GM18505 (cell line): Measurements from ENCODE around the gene ENTPD1.
A peak's percentile ranks its signal among the peaks of the same experiment; 100 is the strongest.

ENCODE experiments used
- ATAC-seq: cut with Tn5 transposase; IDR thresholded peaks from one replicate; pipeline ENCODE4 v1.9.1; 2021; ENCODE audit not compliant: unreplicated experiment
- POLR2A ChIP-seq: IDR thresholded peaks from 4 replicates; pipeline ENCODE4 v1.6.1; 2011; ENCODE audit warnings: borderline replicate concordance; ENCODE audit not compliant: insufficient read depth, insufficient read length; ENCODE audit errors: extremely low read depth

Gene ENTPD1

GRCh38 chr10:95782318-95782717 is 26.4 kb downstream of the ENTPD1 start:
- no peak for ATAC-seq
- TF ChIP-seq POLR2A, result no peak

DNA sequence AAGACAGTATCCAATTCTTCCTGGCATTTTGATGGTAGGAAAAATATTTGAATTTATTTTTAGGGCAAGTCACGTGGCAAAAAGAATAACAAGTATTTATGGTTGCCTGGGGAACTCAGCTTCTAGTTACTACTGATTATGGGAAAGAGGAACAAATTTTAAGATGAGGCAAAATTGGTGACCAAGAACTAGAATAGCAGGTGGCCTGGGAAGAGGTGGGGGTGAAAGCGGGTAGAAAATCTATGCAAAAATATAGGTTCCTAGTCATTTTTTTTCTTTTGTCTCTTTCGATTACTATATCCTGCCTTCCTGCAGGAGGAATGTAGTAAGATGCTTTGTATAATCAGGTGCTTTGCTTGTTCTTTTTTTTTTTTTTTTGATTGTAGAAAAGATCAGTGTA is 27.8 kb downstream of the ENTPD1 start:
- ATAC-seq, result peak; percentile 64
- no peak for TF ChIP-seq POLR2A

DNA sequence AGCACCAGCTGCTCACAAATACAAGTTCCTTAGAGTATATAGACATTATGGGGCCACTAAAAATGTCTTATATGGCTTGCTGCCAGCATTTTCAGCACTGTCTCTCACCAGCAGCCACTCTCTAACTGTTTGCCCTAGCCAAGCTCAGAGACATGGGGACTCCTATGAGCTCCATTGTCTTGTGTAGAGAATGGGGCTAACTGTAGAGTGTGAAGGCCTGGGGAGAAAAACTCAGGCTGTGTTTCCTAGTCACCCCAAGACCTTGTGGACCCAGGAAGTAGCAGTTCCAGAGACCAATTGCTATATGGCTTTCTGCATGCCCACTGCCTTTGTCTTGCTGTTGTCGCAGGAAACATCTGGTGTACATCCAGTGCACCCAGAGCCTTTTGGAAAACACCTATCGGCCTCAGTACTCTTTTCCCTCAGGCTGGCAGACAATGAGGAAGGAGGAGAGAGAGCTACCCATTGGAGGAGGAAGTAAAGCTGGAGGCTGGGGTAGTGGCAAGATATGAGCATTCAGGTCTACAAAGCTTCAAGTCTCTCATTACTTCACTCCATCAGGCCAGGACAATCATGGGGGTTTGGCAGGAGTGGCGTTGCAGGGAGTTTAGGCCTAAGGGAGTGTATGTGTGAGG is 28.4 kb downstream of the ENTPD1 start:
- peak; percentile 26 for ATAC-seq
- TF ChIP-seq POLR2A, result no peak

- peak; percentile 31 for ATAC-seq
- no peak for TF ChIP-seq POLR2A
Measured at GRCh38 chr10:95785317-95785716, 29.4 kb downstream of the ENTPD1 start.

DNA sequence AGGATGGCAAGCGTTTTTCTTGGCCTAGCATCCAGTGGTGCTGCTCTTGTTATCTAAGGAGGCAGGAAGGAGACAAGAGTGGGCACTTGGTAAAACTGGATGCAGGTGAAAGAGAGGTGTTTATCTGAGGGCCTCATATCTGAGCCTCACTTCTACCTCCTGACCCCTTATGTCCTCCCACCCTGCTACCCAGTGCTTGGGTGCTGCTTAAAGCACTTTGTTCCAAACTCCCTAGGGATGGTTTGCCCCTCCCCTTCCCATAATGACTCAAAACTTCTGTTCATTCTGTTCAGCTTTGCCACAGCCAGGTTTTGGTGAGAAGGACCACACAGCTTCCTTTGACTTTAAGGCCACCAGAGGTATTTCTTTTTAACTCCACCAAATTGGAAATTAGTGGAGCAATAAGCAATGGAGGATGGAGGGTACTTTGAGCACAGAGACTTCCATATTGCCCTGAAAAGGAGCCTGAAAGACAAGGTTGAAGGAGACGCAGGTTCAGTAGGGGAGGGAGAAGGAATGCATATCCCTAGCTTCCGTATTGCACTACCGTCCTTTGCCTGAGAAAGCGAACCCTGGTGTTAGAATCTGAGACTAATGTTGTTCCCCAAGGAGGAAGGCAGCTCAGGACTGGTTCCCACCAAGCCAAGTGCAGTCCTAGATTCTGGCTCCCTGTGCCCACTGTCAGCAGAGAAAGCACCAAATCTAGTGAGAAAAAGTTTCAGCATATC is 30.1 kb downstream of the ENTPD1 start:
- TF ChIP-seq POLR2A, result no peak
- no peak for ATAC-seq

- peak; percentile 62 for TF ChIP-seq POLR2A
- ATAC-seq, result no peak
Measured at GRCh38 chr10:95787447-95787846, 31.5 kb downstream of the ENTPD1 start.

DNA sequence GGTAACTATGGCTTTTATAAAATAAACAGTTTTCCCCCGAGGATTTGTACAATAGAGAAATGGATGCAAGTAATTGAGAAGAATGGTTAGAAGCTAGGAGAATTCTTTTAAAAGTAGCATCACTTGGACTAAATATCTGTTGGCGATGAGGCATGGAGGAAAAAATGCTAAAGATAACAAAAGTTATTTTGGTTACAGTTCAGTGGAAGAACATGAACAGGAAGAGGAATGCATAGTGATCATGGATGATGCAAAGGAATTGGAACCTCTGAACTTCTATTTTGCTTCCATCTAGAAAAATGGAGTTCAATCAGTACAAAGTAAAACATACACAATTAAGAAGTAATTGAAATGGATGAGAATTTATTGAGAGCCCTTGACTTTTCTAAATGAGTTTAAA is 32.9 kb downstream of the ENTPD1 start:
- no peak for ATAC-seq
- TF ChIP-seq POLR2A, result no peak

GRCh38 chr10:95789902-95790301 is 33.9 kb downstream of the ENTPD1 start:
- no peak for ATAC-seq
- no peak for TF ChIP-seq POLR2A

GRCh38 chr10:95790982-95791381 is 35.0 kb downstream of the ENTPD1 start:
- no peak for TF ChIP-seq POLR2A
- peak; percentile 29 for ATAC-seq

DNA sequence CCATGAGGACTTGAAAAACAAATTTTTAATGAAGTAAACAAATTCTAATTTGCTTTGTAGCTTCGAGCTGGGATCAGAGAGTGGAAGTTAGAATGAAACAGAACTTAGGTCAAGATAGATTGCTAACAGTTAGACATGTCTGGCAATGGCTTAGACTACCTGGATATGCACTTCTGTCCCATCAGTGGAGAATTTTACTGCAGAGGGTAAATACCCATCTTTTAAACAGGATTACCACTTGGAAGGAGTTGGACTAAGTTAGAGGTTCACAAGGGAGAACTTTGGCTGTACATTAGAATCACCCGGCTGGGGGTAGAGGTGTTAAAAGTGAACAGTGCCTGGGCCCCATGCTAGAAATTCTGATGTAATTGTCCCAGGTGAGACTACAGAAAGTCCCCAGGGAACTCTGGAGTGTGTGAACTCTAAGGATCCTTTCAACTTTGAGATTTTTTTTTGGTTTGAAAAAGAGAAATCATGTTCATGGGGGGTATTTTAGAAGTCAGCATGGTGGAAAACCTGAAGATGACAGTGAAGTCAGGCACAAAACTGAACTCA is 35.5 kb downstream of the ENTPD1 start:
- TF ChIP-seq POLR2A, result no peak
- no peak for ATAC-seq

DNA sequence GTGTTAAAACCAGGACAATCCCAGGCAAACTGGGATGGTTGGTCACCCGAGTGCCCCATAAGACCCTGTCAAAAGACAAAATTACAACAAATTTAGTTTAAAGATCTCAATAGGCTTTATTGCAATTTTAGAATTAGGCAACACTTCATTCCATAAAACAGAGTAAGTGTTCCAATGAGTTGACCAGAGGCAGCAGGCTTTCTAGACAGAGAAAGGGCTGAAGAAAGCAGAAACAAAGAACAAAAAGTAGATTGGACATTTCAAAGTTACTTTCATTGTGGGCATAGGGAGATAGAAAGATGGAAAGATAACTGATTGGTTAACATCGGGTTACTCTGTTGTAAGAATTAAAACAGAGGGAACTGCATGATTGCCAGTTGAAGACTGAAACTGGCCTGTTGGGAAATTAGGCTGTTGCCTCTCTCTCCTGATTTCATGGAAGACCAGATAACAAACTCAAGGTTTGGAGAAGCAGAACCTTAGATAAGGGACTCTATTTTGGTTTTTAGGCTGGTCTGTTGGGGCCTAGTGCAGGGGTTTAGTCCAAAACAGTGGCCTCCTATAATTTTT is 36.3 kb downstream of the ENTPD1 start:
- TF ChIP-seq POLR2A, result peak; percentile 42

DNA sequence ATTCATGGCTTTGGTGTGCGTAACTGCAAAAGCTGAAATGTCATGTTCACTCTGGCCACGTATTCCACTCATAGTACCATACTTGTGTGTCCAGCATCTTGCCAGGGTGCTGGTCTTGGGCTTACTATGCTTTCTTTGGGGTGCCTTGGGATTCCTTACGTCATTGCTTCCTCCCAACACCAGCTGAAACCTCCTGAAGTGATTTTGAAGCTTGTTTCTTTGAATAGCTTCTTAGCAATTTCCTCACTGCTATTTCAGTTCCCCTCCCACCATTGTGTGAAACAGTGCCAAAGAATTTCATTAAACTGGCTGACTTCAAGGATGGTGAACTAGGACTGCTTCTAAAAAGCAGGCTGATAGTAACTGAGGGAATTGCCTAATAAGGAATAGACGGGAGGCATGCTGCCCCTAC is 36.9 kb downstream of the ENTPD1 start:
- ATAC-seq, result no peak
- TF ChIP-seq POLR2A, result no peak

More for the DNA sequence above, 36.3 kb downstream of the ENTPD1 start:
- ATAC-seq, result no peak

GRCh38 chr10:95793401-95794045 is 37.6 kb downstream of the ENTPD1 start:
- ATAC-seq, result no peak
- peak; percentile 3 for TF ChIP-seq POLR2A
